GM21786 (cell line): ENCODE data around the gene PSMG4.

Experiments used
- ATAC-seq: cut with Tn5 transposase; IDR thresholded peaks from one replicate; pipeline ENCODE4 v1.9.1; 2021; ENCODE audit not compliant: unreplicated experiment

PSMG4 gene

DNA sequence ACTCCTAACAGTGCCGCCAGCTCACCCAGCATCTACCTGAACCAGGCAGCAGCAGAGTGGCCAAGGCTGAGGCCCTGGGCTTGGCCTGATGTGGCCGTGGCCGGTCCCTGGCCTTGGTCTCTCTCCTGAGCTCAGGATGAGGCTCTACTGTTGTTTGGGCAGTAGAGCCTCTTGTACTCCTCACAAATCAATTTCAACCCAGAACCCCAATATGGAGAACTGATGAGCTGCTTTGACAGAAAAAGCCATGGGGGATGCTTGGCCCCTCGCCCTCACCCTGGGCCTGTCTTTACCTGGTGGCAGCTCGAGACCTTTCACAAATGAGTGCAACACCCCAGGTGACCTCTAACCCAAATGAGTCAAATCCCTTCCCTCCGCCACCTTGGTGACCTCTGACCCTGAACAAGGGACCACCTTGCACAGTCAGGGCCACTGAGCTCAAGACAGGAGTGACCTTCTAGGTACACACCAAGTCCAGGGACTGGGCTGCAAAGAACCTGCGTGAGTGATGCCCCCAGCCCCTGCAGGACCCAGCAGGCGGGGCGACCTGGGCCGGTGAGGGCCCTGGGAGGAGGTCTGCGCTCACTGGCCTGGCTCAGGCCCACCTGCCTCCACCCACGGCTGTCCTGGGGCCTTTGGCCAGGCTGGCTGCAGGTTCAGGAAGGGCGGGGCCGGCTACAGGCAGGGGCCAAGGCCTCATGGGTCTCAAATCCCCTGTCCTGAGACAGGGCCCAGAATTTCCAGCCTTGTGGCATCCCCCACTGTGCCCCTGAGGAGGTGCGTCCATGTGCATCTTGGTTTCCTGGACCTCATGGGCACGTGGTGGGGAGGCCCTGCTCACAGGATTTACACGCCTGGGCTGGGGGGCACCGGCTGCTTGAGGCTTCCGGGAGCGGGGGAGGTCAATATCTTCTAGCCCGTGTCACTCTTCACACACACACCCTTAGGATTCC lies 30.2 kb downstream of the PSMG4 start:
- ATAC-seq: no peak

DNA sequence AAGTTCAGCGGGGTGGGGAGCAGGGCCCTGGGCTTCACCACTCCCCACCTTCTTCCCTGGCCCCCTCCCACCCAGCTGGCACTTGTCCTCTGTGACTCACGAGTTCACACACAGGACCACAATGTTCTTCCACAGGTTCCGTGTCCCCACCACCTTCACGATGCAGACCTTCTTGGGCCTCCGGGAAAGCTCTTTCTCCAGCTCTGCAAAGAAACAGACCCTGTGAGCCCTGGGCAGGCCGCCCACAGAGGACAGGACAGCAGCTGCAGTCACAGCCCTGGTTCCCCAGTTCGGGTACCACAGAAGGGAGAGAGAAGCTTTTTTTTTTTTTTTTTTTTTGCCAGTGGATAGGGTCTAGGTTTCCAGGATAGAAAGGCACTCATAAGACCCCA lies 30.9 kb downstream of the PSMG4 start:
- no peak for ATAC-seq

DNA sequence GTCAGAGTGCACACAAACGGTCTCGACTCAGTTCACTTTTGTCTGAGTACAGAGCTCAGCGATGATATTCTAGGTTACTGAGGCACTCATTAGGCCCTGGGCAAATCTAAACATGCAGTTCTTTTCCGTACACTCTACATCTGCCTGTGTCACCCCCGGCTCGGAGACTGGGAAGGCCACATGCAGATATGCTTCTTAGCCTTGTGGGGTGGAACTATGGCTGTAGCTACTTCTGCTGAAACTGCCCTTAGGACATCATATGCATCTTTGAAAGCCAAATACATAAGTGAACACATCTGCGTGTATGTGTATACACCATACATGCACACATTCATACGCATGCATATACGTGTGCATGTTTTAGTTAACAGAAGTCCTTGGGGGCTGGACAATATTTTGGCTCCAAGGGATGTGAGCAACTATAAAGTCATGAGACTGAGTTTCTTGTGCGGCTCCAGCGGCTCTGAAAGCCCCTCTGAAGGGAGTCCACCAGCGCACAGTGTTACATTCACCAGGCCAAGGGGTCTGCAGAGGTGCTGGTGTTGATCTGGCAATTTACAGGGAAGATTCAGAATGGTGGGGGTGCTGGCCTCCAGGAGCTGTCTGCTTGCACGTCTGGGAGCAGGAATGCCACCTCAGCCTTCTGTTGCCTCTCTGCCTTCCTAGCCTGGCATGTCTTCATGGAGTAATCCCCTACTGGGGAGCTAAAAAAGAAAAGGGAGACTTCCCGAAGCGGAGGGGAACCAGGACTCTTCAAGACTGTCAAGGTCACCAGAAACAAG lies 31.6 kb downstream of the PSMG4 start:
- ATAC-seq: no peak

DNA sequence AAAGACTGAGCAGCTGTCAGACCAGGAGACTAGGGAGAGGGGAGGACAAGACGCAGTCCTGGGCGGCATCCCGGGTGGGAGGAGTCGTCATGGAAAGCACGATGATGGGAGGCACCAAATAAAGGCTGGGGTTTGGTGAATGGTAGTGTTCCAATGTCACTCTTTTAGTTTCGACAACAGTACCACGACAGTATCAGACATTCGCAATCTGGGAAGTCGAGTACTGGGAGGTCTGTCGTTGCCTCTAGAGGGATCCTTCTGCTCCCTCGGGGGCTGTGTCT lies 32.1 kb downstream of the PSMG4 start:
- no peak for ATAC-seq

DNA sequence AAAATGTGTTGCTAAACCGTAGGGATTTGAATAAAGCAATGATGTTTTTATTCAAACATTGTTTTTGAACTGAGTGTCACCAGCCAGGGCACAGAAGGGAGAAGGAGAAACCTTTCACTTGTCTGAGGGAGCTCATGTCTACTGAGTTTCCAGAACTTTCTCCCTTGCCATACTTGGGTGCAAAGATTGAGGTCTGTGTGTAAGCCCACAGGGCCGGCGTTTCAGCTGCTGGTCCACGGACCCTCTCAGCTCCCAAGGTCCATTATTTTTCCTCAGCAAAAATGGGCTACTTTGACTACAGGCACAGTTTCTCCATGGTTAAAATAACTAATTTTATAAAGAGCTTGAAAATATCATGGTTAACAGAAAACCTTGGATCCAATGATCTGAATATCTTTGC lies 32.6 kb downstream of the PSMG4 start:
- no peak for ATAC-seq

DNA sequence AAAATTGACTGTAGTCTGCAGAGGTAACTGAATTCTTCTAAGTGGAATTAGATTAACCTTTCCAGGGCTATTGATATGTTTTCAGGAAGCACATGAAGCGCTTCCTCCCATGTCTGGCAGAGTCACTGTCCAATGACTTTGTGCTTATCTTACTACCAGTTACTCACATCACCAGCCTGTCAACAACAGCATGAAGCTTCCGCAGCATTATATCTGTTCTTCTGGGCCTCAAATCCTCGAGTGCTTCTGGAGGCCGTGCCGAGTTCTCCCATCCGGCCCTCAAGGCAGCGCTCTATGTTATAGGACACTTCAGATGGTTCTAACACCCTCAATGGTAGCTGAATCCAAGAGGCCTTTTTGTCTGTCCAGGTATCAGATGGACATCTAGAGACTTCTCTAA lies 33.2 kb downstream of the PSMG4 start:
- ATAC-seq: no peak

DNA sequence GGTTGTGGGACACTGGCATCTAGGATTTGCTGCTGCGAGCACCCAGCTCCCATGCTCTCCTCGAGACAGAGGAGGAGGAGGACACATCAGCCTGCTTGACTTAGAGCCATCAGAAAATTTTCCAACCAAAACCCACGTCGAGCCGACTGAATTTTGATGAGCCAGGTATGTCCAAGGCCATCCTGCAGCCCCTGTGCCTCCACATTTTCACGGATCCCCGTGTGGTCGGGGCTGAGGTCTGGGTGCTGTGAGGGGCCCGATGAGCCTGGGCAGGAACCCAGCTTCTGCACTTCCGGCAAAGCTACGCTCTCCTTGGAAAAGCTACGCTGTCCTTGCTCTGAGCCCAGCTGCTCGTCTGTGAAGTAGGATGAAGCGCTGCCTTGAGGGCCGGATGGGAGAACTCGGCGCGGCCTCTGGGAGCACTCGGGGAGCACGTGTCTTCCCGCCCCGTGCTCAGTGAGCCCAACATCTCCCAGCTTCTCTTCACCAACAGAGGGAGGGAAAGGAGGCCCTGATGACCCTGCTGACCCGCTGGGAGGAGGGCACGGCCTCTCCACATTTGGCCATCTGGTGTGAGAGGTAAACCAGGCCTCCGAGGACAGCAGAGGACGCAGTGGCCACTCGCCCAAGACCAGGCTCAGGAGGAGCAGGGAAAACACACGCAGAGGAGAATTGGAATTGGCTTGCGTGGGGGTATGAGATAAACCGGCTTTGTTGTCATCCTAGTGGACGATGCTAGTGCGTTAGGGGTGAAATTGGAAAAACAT lies 33.9 kb downstream of the PSMG4 start:
- no peak for ATAC-seq

DNA sequence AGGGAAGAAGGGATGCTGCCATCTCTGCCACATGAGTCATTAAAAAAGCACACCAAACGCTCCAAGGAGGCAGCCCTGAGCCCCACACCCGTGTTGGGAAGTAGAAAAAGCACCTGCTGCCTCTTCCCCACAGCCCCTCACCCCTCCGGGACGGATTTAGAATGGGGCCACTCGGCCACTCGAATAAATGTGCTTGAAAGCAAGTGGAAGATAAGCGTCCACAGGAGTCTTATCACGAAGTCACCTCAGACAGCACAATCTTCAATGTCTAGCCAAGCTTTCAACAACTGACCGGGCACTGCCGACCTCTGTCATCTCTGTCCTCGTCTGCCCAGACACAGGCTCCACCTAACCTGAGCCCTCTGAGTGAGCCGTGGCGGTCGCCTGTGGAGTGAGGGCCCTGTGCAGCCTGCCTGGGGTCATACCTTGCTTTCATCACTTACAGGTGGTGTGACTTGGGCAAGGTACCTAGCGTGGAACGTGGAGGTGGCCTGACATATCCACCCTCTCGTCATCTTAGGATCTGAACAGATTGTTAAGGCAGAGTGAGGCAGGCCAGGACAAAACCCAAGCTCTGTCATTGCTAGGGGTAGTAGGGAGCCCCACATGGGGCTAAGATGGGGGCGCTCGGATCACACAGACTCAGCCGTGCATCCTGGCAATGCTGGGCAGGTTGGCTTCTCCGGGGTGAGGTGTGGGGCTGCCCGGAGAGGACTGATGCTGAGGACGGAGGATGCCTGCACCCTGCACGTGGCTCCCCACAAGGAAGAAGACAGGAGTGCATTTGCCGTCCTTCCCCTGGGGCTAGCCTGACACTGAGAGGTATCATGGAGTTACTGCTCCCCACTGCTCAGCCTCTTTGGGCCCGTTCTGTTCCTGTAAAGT lies 34.8 kb downstream of the PSMG4 start:
- ATAC-seq: no peak

DNA sequence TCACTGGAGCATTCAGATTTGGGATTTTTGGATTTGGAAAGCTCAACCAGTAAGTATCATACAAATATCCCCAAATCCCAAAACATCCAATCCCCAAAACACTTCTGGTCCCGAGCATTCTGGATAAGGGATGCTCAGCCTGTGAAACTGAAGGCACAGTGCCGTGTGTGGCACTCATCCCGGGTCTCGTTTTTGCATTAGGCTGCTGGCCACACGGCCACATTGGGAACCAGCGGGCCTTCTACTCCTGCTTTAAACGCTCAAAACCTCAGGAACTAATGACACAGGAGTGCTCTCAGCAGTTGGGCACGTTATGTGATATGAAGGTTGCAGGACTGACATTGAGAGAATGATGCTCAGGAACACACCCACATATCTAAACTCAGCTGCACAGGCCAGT lies 35.6 kb downstream of the PSMG4 start:
- ATAC-seq: no peak

DNA sequence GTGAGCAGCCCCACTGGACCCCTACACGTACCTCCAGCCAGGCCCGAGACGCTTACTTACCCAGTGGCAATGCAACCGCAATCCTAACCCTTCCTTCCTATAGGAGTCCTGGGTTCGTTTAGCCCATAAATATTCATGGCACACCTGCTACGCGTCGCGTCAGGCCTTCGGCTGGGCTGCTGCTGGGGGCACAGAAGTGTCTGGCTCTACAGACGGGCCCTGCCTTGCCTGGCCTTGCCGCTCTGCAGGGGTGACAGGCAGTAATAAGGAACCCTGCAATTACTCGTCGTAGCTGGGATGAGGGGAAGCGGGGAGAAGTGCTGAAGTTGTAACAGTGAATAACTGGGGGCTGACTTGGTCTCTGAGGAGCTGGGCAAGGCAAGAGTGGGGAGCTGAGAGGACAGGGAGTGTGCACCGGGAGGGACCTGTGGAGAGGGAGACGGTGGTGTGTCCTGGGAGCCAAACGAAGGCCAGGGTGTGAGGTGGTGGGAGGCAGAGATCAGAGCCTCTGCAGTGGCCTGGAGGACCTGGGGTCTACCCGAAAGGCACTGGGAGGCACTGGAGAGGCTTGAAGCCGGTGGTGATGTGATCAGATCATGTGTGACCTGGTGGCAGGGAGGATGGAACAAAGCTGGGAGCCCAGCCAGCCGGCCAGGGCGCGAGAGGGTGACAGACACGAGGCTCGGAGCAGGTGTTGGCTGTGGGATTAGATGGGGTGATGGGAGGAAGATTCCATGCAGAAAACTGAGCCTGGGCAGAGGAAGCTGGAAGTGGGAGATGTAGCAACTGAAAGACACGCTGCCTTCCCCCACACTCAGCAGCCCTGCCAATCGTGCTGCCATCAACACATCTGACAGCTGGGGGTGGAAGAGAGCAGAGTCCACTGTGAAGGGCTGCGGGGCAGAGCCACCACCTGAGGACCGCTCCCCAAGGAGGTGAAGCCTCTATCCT lies 36.4 kb downstream of the PSMG4 start:
- no peak for ATAC-seq

DNA sequence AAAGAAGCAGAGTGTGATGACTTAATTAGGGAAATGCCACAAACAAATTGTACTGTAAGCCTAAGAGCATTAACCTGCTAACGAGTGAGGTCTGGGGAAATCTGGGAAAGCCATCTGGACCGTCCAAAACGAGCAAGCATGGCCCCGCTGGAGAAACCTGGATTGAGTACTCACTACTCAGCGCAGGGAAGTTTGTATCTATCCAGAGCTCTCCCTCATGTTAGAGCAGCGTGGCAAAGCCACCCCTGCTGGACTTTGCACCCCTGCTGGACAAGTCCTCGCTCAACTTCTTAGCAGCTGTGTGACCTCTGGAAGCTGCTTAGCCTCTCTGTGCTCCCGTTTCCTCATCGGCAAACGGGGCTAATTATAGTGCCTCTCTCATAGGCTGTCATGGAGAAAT lies 37.3 kb downstream of the PSMG4 start:
- ATAC-seq: no peak

DNA sequence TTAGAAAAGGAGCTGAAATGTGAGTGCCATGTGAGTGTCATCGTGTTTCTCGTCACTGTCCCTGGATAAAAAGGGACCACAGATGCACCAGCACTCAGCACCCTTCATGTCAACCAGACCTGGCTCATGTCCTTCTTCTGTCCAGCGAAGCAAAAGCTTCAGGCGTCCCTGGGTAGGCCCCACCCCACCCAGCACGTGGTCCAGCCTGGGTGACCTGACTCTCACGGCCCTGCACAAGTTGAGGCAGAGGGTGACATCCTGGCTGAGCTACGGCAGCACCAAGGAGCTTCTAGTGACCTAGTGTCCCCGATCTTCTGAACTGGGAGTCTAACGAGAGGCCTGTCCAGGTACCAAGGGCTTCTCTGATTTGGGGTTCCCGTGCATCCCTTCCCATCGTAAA lies 37.8 kb downstream of the PSMG4 start:
- no peak for ATAC-seq

DNA sequence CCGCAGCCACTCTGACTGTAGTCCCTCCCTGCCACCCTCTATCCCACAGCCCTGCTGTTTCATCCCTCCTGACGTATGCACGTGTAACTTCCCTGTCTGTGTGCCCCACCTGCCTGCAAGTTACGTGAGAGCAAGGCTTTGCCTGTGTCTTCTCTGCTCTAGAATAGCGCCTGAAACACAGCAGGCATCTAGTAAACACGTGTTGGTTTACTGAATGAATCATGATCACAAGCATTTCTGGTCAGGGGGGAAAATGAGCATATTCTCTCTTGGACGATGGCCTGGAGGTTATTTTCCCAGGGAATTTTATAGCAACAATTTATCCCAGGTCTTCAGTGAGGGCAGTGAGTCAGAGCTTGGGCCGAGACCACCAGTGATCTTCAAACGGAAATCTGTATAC lies 38.3 kb downstream of the PSMG4 start:
- ATAC-seq: no peak

DNA sequence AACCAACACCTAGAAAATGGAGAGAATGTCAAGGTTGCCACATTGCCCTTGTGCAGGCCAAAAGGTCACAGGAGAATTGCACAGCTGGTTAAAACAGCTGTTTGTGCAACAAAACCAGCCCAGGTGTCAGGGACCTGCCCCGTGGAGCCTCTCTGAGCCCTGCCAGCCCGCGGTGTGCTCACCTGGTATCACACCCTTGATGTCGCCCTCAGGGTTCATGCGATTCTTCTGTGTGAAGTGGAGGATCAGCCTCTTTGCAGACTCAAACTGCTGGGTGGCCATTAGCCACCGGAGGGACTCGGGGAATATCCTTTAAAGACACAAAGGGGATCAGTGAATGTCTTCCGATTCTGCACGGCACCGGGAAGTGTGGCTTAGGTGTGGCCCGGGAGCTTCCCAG lies 39.2 kb downstream of the PSMG4 start:
- no peak for ATAC-seq

DNA sequence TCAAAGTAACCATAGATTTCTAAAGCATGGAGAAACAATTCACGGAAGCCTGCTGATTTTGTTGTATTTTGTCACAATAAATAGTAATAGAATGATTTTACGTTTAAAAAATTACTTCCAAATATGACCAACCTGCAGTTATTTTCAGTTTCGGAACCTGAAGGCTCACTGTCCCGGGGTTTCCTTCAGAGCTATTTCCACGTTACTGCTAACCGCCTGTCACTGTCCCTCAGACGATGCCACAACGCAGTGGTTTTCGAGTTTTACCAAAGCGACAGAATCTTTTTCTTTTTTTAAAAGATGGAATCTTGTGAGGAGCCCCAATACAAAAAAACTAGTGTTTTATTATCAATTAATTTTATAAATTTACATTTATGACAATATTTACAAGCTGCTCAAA lies 40.5 kb downstream of the PSMG4 start:
- ATAC-seq: no peak

DNA sequence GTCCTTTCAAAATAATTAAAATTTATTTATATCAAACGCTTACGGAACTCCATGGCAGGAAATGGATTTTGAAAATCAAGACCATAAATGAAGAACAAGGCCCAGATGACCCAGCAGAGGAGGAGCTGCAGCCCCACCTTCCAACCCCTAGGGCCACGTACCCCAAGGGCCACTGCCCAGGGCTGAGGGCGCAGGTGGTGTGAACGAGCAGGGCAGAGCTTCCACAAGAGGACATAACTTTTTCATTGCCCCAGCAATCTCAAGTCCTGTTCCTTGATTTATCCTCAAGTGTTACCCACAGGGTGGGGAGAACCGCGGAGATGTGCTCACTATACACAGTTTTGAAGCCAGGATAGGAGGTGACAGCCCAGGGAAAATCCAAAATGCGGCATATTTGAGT lies 42.8 kb downstream of the PSMG4 start:
- no peak for ATAC-seq

DNA sequence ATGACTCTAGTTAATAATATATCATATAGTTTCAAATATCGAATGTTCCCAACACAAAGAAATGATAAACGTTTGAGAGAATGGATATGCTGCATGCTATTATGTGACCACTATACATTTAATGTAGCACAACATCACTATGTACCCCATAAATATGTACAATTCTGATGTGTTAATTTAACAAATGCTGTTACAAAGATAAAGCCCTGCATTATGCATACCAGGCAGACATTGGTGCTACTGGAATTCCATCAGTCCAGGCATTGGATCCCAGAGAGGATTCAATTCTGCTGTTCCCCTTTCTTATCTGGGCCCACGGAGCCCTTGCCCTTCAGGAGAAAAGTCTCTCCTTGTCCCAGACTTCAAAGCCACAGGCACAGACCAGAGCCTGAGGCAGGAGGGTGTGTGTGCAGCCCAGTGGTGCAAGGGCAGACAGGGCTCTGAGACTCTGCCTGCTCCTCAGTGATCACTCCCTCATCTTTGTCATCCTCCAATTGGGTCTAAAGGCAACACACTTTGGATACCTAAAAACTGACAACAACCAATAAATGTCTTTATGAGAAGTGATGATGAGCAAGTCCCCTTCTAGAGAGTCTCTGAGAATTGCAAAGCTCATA lies 45.2 kb downstream of the PSMG4 start:
- ATAC-seq: no peak

DNA sequence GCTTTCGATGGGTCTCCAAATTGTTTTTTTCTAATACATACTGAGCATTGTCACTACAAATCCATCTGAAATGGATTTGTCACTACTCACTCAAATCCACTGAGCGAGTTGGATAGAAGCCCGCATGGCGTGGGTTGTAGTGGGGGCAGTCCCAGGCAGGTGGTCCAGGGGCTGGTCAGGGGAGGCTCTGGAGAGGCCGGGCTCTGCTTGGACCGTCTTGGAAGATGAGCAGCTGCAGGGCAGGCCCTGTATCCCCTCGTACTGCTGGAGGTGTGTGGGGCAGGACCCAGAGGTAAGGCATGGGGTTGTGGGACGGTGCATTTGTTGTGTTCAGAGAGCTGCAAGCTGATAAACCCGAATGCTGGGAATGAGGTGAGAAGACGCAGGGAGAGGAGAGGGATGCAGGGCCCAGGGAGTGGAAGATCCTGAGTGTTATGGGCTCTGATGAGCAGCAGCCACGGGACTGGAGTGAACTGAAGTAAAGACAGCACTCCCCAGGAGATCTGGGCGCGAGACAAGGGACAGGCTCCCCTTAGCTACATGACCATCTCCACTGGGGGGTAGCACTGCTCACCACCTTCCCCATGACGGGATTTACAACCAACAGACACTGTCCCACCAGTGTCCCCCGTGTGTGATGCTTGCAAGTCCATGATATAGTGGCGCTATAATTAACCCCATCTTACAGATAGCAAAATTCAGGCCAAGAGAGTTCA lies 45.9 kb downstream of the PSMG4 start:
- no peak for ATAC-seq

DNA sequence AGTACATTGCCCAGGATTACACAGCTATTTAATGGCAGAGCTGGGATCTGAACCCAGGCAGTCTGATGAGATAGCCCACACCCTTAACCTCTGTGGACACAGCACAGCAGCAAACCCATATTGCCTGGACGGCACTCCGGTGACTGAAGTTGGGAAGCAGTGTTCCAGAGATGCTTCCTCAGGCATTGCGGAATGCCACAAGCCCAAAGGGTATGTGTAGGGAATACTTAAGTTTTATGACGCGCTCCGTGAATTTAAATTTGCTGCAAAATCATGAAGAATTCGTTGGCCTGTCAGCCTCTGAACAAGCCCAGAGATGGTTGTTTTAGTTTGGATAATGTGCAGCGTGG lies 46.4 kb downstream of the PSMG4 start:
- ATAC-seq: no peak
